SK-N-SH (cell line): Measurements from ENCODE around the gene CPT1C. TPM values are rescaled to one million over a fixed set of nuclear protein-coding genes. Genes with fewer than 3 reads are reported as not detected.

Experiments
- CTCF ChIA-PET: fragments of 300-600, 350-600 bp; formaldehyde crosslinking; extraction: SDS; loops from one replicate; lab custom pipeline; 2021; lab: Yijun Ruan, JAX
- POLR2A ChIA-PET: fragments of 350-600 bp; sonication (Branson Sonifier 250); formaldehyde crosslinking; extraction: SDS; loops from one replicate; lab custom pipeline; 2020; ENCODE audit warnings: antibody characterized with exemption, inconsistent platforms; lab: Yijun Ruan, JAX
- DNase-seq: peaks from one replicate; pipeline ENCODE4 v3.0.0; 2012
- H2AFZ ChIP-seq: fragments of 200-600 bp; sonication (generic); 2 replicates; pipeline ENCODE4 v1.8.1; 2016; ENCODE audit warnings: antibody characterized with exemption, mild to moderate bottlenecking, low read depth
- H3F3A ChIP-seq: fragments of 200-600 bp; sonication (generic); replicated peaks from 2 replicates; pipeline ENCODE3; 2016; ENCODE audit warnings: antibody characterized with exemption, mild to moderate bottlenecking; ENCODE audit not compliant: insufficient read depth
- H3K27ac ChIP-seq, 2 experiments: fragments of 200-500 bp in 1 of 2; fragments of 200-600 bp in 1 of 2; sonication (Bioruptor generic) in 1 of 2; sonication (generic), shearing (Covaris generic) in 1 of 2; 2 replicates each; pipeline versions ENCODE4 v1.5.1 to v1.6.1; 2014 to 2016; ENCODE audit warnings: low read depth in 2 of 2, inconsistent platforms in 1 of 2, low read length in 1 of 2, mild to moderate bottlenecking in 1 of 2, mixed read lengths in 1 of 2
- H3K27me3 ChIP-seq: fragments of 200-600 bp; sonication (generic), shearing (Covaris generic); 2 replicates; pipeline ENCODE4 v1.6.1; 2016; ENCODE audit warnings: mixed run types; ENCODE audit not compliant: insufficient read depth
- H3K36me3 ChIP-seq, 2 experiments: fragments of 200-500 bp in 1 of 2; fragments of 200-600 bp in 1 of 2; sonication (Bioruptor generic) in 1 of 2; sonication (generic) in 1 of 2; replicated peaks in 1 of 2; 2 replicates each; pipeline versions ENCODE3 to v1.5.1; 2014 to 2016; ENCODE audit warnings: low read length in 1 of 2, mild to moderate bottlenecking in 1 of 2; ENCODE audit not compliant: insufficient read depth in 2 of 2, control insufficient read depth in 1 of 2
- H3K4me1 ChIP-seq, 2 experiments: fragments of 200-500 bp in 1 of 2; fragments of 200-600 bp in 1 of 2; sonication (Bioruptor generic) in 1 of 2; sonication (generic), shearing (Covaris generic) in 1 of 2; 2 replicates each; pipeline versions ENCODE4 v1.5.1 to v1.6.1; 2014 to 2016; ENCODE audit warnings: low read depth in 1 of 2, low read length in 1 of 2, mixed run types in 1 of 2; ENCODE audit not compliant: insufficient read depth in 2 of 2, control insufficient read depth in 1 of 2
- H3K4me2 ChIP-seq: fragments of 200-600 bp; sonication (generic), shearing (Covaris generic); 2 replicates; pipeline ENCODE4 v1.6.1; 2017; ENCODE audit warnings: mixed run types
- H3K4me3 ChIP-seq, 2 experiments: fragments of 200-500 bp in 1 of 2; fragments of 200-600 bp in 1 of 2; sonication (Bioruptor generic) in 1 of 2; sonication (generic), shearing (Covaris generic) in 1 of 2; 2 replicates each; pipeline versions ENCODE4 v1.5.1 to v1.8.1; 2014 to 2016; ENCODE audit warnings: low read depth in 2 of 2, inconsistent platforms in 1 of 2, low read length in 1 of 2, mild to moderate bottlenecking in 1 of 2, mixed read lengths in 1 of 2, moderate library complexity in 1 of 2
- H3K79me2 ChIP-seq: fragments of 200-600 bp; sonication (generic); 2 replicates; pipeline ENCODE4 v1.8.1; 2017; ENCODE audit warnings: mild to moderate bottlenecking; ENCODE audit not compliant: insufficient read depth
- H3K9ac ChIP-seq: fragments of 200-600 bp; sonication (generic); 2 replicates; pipeline ENCODE4 v1.6.1; 2017; ENCODE audit warnings: mixed run types
- H3K9me2 ChIP-seq: fragments of 200-600 bp; sonication (generic); 2 replicates; pipeline ENCODE4 v1.6.1; 2017; ENCODE audit warnings: mixed run types
- H3K9me3 ChIP-seq: fragments of 200-600 bp; sonication (generic); 2 replicates; pipeline ENCODE4 v1.6.1; 2017; ENCODE audit warnings: mixed run types, mild to moderate bottlenecking, moderate library complexity
- H4K20me1 ChIP-seq: fragments of 200-600 bp; sonication (generic); 2 replicates; pipeline ENCODE4 v1.6.1; 2017; ENCODE audit warnings: mild to moderate bottlenecking, mixed run types; ENCODE audit not compliant: insufficient read depth
- ELF1 ChIP-seq: IDR thresholded peaks from 2 replicates; pipeline ENCODE4 v1.4.0; 2012
- EP300 ChIP-seq, 2 experiments: IDR thresholded peaks; 2 replicates each; pipeline versions ENCODE4 v1.4.0 to v1.6.1; 2012; ENCODE audit warnings: borderline replicate concordance in 1 of 2, low read depth in 1 of 2, low read length in 1 of 2
- EZH2phosphoT487 ChIP-seq: fragments of 200-600 bp; sonication (generic); IDR thresholded peaks from 2 replicates; pipeline ENCODE4 v1.6.1; 2017; ENCODE audit warnings: low read depth, mixed run types, mild to moderate bottlenecking, antibody characterized with exemption, moderate library complexity, borderline replicate concordance
- FOXM1 ChIP-seq: IDR thresholded peaks from 2 replicates; pipeline ENCODE4 v1.4.0; 2012; ENCODE audit warnings: low read depth, mild to moderate bottlenecking
- MEF2A ChIP-seq: IDR thresholded peaks from 2 replicates; pipeline ENCODE4 v1.4.0; 2012; ENCODE audit warnings: low read depth, borderline replicate concordance
- RFX5 ChIP-seq: IDR thresholded peaks from 2 replicates; pipeline ENCODE4 v1.6.1; 2012; ENCODE audit warnings: mild to moderate bottlenecking, improper control_type of control experiment, low read length
- WGBS: methylation state at CpG from one replicate; pipeline ENCODE4 v1.1.6; 2017; ENCODE audit warnings: low lambda C conversion rate; 5-methylcytosine and 5-hydroxymethylcytosine counted together
- polyA plus RNA-seq, 3 experiments: library from polyadenylated mRNA; depleted of rRNA; stranded (reverse); fragments of >200 nt; gene quantifications; 2 replicates each; pipeline ENCODE4 v1.2.3, GENCODE V29; 2012
- TF ChIP-seq, protein P1 (sequence below): IDR thresholded peaks from 2 replicates; pipeline ENCODE4 v1.4.0; 2012; ENCODE audit warnings: low read depth, borderline replicate concordance
- TF ChIP-seq, protein P2 (sequence below): IDR thresholded peaks from 2 replicates; pipeline ENCODE4 v1.4.0; 2012; ENCODE audit warnings: low read depth, borderline replicate concordance

The CPT1C gene
- polyA plus RNA-seq, 1 of the 3 experiments (the other 2 are of a cell fraction) = 139 TPM

DNA sequence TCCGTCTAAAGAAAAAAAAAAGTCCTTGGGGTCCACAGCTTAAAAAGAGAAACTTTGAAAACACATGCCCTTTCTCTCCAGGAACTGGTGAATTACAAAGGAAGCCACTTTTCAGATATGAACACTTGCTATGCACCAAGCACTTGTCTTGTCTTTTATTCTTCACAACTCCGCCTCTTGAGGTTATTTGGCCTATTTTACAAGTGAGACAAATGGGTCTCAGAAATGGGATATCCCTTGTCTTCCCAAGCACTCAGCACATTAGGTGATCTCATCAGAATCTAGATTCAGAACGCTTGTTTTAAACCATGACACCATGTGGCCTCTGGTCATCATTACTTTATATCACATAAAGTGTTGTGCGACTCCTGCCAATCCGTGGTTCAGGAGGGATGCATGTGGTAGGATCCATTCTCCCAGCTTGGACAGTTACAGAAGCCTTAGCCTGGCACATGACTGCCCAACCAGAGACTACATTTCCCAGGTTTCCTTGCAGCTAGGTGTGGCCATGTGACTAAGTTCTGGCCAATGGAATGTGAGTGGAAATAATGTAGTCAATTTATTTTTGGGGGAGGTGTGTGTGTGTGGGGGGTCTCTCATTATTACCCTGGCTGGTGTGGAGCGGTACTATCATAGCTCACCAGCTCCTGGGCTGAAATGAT, 58.3 kb downstream of the CPT1C start:
- H2AFZ ChIP-seq = no peak overlapping the region
- no peak overlapping the region for H3K27ac ChIP-seq
- peak; percentile 58 for DNase-seq
- no peak overlapping the region for H3K4me3 ChIP-seq
- ChIA-PET POLR2A (no interaction called here), CTCF (interaction anchor here (0.8 to 1.3 kb wide), 2 partner anchors 12 to 35 kb away, joined by 3 read pairs; no protein-coding TSS in a partner anchor)
- H3K36me3 ChIP-seq = no peaks in the 10 kb centered on the region
- no peak overlapping the region for H3K4me2 ChIP-seq
- no peak overlapping the region for H3K9ac ChIP-seq
- H4K20me1 ChIP-seq = no peaks in the 10 kb centered on the region
- H3K9me3 ChIP-seq = no peaks in the 10 kb centered on the region
- no peaks in the 10 kb centered on the region for H3K79me2 ChIP-seq
- WGBS = 57% methylated on average over 6 of the region's 6 CpGs
- no peaks in the 10 kb centered on the region for H3K4me1 ChIP-seq
- H3K9me2 ChIP-seq = no peaks in the 10 kb centered on the region
- H3K27me3 ChIP-seq = no peaks in the 10 kb centered on the region
- peaks cover 4% of the 10 kb centered on the region for H3F3A ChIP-seq
- TF ChIP-seq, protein P1, sequence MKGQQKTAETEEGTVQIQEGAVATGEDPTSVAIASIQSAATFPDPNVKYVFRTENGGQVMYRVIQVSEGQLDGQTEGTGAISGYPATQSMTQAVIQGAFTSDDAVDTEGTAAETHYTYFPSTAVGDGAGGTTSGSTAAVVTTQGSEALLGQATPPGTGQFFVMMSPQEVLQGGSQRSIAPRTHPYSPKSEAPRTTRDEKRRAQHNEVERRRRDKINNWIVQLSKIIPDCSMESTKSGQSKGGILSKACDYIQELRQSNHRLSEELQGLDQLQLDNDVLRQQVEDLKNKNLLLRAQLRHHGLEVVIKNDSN = peak; percentile 94
- TF ChIP-seq, protein P2, sequence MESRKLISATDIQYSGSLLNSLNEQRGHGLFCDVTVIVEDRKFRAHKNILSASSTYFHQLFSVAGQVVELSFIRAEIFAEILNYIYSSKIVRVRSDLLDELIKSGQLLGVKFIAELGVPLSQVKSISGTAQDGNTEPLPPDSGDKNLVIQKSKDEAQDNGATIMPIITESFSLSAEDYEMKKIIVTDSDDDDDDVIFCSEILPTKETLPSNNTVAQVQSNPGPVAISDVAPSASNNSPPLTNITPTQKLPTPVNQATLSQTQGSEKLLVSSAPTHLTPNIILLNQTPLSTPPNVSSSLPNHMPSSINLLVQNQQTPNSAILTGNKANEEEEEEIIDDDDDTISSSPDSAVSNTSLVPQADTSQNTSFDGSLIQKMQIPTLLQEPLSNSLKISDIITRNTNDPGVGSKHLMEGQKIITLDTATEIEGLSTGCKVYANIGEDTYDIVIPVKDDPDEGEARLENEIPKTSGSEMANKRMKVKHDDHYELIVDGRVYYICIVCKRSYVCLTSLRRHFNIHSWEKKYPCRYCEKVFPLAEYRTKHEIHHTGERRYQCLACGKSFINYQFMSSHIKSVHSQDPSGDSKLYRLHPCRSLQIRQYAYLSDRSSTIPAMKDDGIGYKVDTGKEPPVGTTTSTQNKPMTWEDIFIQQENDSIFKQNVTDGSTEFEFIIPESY = no peak

DNA sequence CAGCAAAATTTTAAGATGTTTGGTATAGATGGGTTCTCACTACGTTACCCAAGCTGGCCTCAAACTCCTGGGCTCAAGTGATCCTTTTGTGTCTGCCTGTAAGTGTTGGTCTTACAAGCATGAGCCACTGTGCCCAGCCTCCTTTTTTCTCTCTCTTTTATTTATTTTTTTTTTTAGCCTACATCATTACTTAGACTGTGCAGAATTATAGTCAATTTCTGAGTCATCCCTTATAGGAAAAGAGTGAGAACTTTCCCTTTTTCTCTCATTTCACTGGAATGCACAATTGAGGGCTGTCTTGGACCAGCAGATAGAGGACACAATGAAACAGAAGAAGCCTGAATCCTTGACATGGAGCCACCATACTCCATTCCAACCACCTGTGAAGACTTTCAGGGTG, 58.9 kb downstream of the CPT1C start:
- Histone ChIP-seq H3K4me1 (no peaks in the 10 kb centered on the region), H3K36me3 (no peaks in the 10 kb centered on the region), H3K79me2 (no peaks in the 10 kb centered on the region), H3K27me3 (no peaks in the 10 kb centered on the region), H3K27ac (no peak overlapping the region), H3K4me3 (no peak overlapping the region), H3F3A (peaks cover 4% of the 10 kb centered on the region), H3K9me3 (no peaks in the 10 kb centered on the region), H3K4me2 (no peak overlapping the region), H4K20me1 (no peaks in the 10 kb centered on the region), H3K9me2 (no peaks in the 10 kb centered on the region), H3K9ac (no peak overlapping the region), H2AFZ (no peak overlapping the region)
- 90% methylated on average over 1 of the region's 1 CpG for WGBS
- DNase-seq = no peak
- ChIA-PET POLR2A (no interaction called here), CTCF (interaction anchor here (1.3 kb wide), 1 partner anchor 11 kb away, joined by 3 read pairs; no protein-coding TSS in a partner anchor)
- TF ChIP-seq MEF2A (no peak), ELF1 (no peak)
- TF ChIP-seq, protein P1 = no peak

DNA sequence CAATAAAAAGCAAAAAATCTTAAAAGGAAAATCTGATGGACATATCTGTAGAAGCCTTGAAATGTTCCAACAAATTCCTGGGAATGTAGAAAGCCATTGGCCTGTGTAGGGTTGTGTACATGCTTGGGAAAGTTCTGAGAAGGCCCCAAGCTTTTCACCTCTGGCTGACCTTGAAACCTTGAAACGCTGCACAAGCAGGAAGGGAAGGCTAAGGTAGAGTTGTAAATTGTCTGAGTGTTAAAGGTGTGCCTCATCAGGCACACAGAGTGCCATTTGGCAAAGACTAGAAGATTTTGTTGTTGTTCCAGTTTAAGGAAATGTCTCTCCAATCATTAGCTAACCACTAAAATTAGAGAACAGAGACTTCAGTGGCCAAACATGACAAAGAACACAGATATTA, 61.8 kb downstream of the CPT1C start:
- 19% methylated on average over 1 of the region's 1 CpG for WGBS
- H3K27me3 ChIP-seq = no peaks in the 10 kb centered on the region
- no peaks in the 10 kb centered on the region for H4K20me1 ChIP-seq
- no peak for DNase-seq
- ChIA-PET CTCF (interaction anchor here (1.5 kb wide), 1 partner anchor 11 kb away, joined by 3 read pairs; the partner anchor contains the start of gene TSKS), POLR2A (no interaction called here)
- H3K9ac ChIP-seq = no peak overlapping the region
- H3K27ac ChIP-seq = no peak overlapping the region
- H3K4me3 ChIP-seq = no peak overlapping the region
- H3K4me1 ChIP-seq = no peaks in the 10 kb centered on the region
- H3K4me2 ChIP-seq = no peak overlapping the region
- no peaks in the 10 kb centered on the region for H3K9me2 ChIP-seq
- H2AFZ ChIP-seq = no peak overlapping the region
- H3K36me3 ChIP-seq = no peaks in the 10 kb centered on the region
- 0 out of 2 replicates have a peak, but pooled peaks cover 7% of the 10 kb centered on the region for H3K9me3 ChIP-seq
- H3F3A ChIP-seq = peaks cover 21% of the 10 kb centered on the region
- no peak for TF ChIP-seq ELF1
- TF ChIP-seq EP300 (IDR thresholded peaks at IDR 0.05; ENCODE audit: borderline replicate concordance in 1 of 2, low read depth in 1 of 2, low read length in 1 of 2) = no peak
- no peak for TF ChIP-seq EZH2phosphoT487
- TF ChIP-seq, protein P2 = no peak
- TF ChIP-seq FOXM1 = no peak
- TF ChIP-seq RFX5 = no peak
- no peaks in the 10 kb centered on the region for H3K79me2 ChIP-seq
